B cell (primary cell): ENCODE results near the gene SCEL.

Experiments
- EZH2 ChIP-seq: IDR thresholded peaks from 2 replicates; pipeline ENCODE4 v1.6.1; 2012; ENCODE audit warnings: borderline replicate concordance, low read depth, mild to moderate bottlenecking, moderate library complexity, low read length; ENCODE audit not compliant: insufficient read depth, poor library complexity, severe bottlenecking
- TF ChIP-seq, protein P1 (sequence below): fragments of 200-600 bp; IDR thresholded peaks from one replicate; pipeline ENCODE4 v1.8.0; 2022; ENCODE audit warnings: antibody characterized with exemption, mild to moderate bottlenecking

GRCh38 chr13:77653301-77653700 lies 117.8 kb downstream of the SCEL start:
- TF ChIP-seq, protein P1, sequence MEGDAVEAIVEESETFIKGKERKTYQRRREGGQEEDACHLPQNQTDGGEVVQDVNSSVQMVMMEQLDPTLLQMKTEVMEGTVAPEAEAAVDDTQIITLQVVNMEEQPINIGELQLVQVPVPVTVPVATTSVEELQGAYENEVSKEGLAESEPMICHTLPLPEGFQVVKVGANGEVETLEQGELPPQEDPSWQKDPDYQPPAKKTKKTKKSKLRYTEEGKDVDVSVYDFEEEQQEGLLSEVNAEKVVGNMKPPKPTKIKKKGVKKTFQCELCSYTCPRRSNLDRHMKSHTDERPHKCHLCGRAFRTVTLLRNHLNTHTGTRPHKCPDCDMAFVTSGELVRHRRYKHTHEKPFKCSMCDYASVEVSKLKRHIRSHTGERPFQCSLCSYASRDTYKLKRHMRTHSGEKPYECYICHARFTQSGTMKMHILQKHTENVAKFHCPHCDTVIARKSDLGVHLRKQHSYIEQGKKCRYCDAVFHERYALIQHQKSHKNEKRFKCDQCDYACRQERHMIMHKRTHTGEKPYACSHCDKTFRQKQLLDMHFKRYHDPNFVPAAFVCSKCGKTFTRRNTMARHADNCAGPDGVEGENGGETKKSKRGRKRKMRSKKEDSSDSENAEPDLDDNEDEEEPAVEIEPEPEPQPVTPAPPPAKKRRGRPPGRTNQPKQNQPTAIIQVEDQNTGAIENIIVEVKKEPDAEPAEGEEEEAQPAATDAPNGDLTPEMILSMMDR = no peak
- TF ChIP-seq EZH2 = no peak
